Measurements from ENCODE around the gene NOVA1.
A peak's percentile ranks its signal among the peaks of the same experiment; 100 is the strongest.
"Not testable (repeated sequence)": the region's sequence is repeated elsewhere in the genome, so short reads cannot be mapped to it uniquely, and the experiment has no call there.

Gene NOVA1, protein sequence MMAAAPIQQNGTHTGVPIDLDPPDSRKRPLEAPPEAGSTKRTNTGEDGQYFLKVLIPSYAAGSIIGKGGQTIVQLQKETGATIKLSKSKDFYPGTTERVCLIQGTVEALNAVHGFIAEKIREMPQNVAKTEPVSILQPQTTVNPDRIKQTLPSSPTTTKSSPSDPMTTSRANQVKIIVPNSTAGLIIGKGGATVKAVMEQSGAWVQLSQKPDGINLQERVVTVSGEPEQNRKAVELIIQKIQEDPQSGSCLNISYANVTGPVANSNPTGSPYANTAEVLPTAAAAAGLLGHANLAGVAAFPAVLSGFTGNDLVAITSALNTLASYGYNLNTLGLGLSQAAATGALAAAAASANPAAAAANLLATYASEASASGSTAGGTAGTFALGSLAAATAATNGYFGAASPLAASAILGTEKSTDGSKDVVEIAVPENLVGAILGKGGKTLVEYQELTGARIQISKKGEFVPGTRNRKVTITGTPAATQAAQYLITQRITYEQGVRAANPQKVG

DNA sequence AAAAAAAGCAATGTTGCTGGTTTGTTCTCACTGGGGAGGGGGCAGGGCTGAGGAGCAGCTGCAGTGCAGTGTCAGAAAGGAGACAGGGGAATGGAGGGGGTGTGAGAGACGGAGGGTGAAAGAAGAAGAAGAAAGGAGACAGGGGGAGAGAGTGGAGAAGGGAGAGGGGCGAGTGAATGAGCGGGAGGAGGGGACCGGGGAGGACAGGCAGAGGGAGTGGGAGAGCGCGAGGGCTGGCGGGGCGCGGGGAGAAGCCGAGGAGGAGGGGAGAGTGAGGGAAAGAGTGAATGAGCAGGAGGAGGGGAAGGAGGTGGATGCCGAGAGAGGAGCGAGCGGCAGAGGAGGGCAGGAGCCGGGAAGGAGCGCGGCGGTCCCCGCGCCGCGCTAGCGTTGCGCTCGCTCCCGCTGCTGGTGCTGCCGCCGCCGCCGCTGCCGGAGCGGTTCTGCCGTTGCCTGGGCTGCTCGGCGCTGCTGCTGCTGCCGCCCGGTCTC, at the start of gene NOVA1:
Gene NOVA1 (minus strand): TSS at position 445 of the 492 bp plus-strand sequence. CDS start 597 bp downstream, outside the sequence.
- DNase-seq, result peak in 1 of 3 experiments; percentile 92

DNA sequence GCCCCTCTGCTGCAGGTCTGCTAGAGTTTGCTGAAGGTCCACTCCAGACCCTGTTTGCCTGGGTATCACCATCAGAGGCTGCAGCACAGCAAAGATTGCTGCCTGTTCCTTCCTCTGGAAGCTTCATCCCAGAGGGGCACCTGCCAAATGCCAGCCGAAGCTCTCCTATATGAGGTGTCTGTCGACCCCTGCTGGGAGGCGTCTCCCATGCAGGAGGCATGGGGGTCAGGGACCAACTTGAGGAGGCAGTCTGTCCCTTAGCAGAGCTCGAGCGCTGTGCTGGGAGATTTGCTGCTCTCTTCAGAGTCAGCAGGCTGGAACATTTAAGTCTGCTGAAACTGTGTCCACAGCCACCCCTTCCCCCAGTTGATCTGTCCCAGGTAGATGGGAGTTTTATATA, 47.2 kb upstream of the NOVA1 start:
- DNase-seq, result not testable (repeated sequence)

DNA sequence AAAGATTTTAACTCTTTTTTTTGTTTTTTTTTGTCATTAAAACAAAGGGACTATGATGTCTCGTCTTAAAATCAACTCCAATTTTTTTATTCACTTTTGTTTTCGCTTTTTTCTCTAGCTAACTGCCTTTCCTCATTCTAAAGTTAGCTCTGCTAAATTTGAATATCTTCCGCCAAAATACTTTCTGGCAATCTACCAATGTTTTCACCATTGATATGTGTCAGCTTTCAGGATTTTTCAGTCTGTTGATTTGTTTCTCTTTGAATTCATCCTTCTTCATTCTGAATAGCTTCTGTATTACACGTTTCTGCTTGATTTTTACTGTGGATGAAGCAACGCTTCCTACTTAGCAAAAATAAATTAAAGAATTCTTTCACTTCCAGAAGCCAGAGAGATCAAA, 38.7 kb upstream of the NOVA1 start:
- DNase-seq, result no peak

DNA sequence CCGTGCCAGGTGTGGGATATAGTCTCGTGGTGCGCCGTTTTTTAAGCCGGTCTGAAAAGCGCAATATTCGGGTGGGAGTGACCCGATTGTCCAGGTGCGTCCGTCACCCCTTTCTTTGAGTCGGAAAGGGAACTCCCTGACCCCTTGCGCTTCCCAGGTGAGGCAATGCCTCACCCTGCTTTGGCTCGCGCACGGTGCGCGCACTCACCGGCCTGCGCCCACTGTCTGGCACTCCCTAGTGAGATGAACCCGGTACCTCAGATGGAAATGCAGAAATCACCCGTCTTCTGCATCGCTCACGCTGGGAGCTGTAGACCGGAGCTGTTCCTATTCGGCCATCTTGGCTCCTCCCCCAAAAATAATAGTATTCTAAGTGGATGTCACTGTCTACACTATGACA, 37.1 kb upstream of the NOVA1 start:
- not testable (repeated sequence) for DNase-seq

DNA sequence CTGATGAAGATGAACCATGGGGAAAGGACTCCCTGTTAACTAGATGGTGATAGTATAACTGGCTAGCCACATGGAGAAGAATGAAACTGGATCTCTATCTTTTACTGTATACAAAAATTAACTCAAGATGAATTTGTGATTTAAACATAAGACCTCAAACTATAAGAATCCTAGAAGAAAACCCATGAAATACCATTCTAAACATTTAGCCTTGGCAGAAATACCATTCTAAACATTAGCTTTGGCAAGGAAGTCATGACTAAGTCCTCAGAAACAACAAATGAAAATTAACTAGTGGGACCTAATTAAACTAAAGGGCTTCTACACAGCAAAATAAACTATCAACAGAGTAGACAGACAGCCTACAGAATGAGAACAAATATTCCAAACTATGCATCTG, 28.4 kb upstream of the NOVA1 start:
- no peak for DNase-seq

DNA sequence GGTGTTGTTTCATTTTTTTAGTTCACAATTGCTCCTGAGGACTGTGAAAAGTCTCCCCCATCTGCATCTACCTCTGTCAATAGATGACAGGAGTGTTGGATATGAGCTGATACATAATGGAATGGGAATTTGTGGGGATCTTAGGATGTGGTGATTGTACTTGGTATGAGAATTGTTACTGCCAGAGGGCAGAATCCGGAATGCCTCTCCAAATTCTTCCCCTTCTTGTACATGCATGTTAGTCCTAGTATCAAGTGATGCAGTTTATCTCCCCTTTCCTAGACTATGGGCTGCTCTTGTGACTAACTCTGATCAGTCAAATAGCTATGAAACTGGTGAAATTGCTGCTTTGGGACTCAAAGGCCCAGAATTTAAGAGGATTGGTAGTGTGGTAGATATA, 24.8 kb upstream of the NOVA1 start:
- no peak for DNase-seq

DNA sequence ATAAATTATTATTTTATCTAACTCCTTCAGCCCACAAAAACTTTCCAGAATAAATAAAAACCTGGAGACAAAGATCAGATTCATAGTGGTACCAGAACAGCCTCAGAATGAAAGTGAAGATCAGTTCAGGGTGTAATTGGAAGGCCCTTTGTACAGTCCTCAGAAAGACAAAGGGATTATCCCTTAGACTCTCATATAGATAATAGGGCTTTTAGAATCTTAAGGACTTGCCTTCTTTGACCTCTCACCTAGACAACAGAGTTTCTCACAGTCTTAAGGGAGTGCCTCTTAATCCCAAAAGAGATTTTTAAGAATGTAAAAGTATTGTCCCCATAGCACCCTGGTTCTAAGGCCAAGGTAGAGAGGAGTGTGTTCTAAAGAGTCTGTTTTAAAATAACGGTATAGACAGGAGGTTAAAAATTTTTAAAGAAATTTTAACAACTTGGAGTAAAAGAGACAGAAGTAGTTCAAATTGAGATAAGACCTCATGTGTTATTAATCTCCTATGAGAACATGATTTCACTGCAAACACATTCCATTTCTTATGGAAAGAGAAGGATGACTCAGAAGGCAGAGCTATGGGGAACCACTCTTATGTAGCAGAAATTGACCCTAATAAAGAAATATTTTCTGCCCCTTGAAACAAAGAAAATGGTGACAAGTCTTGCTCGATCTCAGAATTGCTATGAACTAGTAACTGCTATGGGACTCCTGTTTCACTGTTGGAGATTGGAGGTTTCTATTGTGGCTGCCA, 24.2 kb upstream of the NOVA1 start:
- no peak for DNase-seq

DNA sequence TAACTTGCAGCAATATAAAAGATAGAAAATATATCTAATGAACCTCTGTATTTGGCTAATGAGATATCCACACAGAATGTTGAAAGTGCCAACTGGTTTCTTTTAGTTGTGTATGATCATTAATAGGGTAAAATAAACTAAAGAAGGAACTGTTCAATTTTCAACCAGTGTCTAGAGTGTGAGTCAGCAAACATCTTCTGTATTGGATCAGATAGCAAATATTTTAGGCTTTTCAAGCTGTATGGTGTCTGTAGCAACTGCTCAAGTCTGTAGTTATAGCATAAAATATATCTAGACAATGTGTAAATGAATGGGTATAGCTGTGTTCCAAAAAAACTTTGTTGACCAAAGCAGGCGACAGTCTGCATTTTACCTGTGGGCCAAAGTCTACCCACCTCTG, 23.5 kb upstream of the NOVA1 start:
- DNase-seq, result no peak

DNA sequence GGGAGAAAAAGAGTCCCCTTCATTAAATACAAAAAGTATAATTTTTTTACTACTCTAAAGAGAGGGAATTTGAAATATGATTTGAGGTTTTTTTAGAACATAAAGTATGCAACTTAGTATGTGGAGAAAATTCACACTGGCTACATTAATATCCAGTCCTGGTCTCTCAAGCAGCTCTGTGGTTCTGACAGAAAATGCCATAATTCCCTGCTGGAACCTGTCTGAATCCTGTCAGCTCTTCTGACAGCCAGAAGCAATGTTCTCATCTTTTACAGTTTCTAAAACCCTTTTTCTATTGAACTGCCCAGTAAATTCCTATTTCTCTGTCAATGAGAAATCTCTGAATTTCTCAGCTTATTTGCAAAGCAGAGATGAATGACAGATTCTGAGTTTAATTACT, 13.4 kb upstream of the NOVA1 start:
- DNase-seq, result no peak

DNA sequence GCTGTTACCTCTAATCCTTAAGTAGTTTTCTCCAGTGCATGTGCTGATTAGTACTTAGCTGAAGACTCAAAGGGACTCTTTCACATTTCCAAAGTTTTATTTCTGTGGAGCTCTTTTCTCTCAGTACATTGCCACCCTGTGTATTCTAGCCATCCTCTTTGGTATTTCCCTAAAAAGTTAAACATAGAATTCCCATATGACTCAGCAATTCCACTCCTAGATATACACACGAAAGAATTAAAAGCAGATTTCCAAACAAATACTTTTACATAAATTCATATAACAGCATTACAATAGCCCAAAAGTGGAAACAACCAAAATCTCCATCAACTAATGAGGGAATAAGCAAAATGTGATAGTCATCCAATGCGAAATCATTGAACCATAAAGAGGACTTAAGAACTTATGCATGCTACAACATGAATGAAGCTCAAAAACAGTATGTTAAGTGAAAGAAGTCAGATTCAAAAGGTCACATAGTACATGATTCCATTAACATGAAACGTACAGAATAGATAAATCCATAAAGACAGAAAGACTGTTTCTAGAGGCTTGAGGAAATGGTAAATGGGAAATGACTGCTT, 9.0 kb upstream of the NOVA1 start:
- DNase-seq, result no peak

DNA sequence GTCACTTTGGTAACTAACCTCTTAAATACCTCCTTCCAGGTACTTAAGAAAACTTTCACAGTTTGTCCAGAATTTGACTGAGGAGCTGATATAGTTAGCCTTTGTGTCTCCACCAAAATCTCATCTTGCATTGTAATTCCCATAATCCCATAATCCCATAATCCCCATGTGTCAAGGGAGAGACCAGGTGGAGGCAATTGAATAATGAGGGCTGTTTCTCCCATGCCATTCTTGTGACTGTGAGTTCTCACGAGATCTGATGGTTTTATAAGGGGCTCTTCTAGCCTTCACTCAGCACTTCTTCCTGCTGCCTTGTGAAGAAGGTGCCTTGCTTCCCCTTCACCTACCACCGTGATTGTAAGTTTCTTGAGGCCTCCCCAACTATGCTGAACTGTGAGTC, 7.8 kb upstream of the NOVA1 start:
- no peak for DNase-seq

DNA sequence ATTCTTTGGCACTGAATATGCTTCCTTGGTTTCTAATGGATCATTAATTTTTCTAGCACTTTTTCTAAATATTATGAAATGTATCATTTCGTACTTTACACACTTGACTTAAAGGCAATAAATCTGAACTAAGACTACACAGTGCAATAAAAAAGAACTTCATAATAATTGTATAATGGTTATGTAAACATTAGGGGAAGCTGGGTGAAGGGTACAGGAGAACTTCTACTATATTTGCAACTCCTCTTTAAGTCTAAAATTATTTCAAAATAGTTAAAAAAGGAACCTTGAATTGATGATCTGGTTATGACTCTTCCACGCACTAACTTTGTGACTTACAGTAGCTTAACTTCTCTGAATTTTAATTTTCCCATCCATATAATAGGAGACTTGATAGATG, 5.1 kb upstream of the NOVA1 start:
- DNase-seq, result no peak

DNA sequence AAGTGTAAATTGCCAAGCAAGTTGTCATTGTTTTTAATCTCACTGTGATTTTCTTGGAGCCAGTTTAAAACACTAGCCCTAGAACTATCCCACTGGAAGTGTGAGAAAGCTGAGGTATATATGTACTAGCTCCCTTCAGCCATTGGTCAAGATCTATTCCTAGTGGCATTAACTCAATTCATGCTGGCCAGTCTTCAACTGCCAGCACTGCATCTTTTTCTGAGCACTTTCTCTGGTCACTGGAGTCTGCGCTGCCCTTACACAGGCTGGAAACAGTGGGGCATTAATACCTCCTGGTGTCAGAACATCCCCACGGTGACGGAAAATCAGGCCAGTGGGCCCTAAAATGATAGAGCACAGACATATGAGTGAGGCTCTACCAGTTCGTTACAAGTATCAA, 4.0 kb upstream of the NOVA1 start:
- no peak for DNase-seq

DNA sequence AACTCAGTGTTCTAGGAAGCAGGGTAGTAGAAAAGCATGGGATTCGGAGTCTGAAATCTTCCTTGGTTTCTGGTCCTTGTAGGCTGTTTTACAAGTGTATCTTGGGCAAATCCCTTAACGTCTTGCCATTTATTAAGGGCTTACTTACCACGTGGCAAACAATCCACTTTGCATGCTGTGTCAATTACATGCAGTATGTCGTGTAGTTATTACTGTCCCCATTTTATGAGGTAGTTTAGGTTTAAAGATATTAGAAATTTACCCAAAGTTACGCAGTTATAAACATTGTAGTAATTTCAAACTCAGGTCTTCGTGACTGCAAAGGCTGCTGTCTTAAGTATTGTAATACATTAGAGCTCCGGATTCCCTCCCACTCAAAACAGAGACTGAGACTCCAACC, 1.5 kb upstream of the NOVA1 start:
- no peak for DNase-seq

DNA sequence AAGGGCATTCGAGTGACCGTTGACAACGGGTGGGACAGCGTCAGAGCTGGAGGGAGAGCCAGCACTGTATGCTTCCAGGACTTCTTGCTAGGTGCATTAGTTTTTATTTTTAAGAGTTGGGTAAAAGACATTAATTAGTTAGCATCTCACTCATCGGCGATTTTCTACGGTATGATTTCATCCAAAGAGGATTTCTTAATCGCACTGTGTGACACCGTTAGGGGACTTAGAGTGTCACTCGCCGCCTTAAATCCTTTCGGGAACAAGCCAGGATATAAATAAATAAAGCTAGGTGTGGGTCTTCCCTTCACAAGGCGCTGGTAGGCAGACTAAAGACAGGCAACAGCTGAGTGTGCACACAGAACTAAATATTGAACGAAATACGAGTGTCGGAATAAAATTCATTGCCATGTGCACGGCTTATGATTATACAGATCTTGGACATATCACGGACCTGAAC, 869 bp upstream of the NOVA1 start:
- DNase-seq, result no peak

DNA sequence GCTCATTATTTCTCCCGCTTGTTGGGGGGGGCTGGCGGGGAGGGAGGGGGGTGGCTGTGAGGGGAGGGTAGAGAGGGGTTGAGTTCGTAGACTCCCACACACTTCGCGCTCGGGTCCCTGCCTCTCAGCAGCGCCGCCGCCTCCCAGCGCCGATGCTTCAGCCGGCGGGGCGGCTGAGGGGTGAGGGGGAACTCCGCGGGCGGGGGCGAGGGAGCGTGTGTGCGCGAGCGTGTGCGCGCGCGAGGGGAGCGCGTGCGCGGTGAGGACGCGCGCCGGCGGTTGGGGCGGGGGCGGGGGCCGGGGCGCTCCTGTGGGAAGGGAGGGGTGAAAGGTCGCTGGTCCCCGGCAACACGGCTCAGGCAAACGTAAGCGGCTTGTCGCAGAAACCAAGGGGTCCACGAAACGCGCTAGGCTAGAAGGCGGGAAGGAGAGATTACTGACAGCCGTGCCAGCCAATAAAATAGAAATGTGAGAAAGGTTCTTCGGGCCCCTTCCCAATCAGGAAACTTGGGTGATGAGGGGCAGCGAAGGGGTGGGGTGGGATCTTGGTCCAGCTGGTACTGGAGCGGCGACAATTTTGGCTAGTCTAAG, 343 bp upstream of the NOVA1 start:
- DNase-seq, result peak; percentile 93 to 99 (median 99)

DNA sequence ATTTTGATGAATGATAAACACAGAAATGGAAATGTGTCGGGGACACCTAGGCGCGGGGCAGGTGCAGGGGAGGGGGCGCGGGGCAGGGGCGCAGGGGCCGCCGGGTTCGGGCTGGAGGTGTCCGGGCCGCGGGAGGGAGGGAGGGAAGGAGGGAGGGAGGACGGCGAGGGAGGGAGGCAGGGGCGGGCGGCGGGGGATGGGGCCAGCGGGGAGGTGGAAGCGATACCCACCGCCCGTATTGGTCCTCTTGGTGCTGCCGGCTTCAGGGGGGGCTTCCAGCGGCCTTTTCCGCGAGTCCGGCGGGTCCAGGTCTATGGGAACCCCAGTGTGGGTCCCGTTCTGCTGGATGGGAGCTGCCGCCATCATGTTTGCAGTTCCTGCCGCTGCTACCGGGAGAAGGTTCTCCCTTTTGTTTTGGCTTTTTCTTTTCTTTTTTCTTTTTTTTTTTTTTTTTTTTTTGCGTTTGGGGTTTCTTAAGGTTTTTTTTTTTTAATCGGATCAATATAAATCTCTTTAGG, 703 bp downstream of the NOVA1 start:
- peak; percentile 31 to 81 (median 56) for DNase-seq

DNA sequence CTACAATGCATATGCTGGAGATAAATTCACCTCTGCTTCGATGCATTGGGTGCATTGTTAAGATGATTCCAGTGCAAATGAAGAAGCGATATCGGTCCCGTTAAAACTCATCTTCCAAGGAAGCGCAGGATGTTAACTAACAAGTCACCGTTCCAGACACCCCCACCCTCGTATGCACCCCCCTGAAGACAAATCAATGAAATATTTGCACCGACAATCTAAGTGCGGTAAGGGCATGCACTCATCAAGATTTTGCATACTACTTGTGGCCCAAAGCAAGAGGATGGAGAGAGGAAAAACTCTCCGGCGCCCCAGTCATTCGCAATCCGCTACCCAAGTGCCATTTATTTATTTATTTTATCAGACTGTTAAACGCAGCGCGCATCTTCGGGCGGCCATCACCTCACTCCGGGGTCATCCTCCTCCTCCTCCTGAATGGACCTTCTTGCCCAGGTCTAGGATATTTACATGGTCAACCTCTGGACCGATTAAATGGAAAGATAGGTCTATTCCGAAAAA, 1.2 kb downstream of the NOVA1 start:
- peak; percentile 45 to 73 (median 56) for DNase-seq

DNA sequence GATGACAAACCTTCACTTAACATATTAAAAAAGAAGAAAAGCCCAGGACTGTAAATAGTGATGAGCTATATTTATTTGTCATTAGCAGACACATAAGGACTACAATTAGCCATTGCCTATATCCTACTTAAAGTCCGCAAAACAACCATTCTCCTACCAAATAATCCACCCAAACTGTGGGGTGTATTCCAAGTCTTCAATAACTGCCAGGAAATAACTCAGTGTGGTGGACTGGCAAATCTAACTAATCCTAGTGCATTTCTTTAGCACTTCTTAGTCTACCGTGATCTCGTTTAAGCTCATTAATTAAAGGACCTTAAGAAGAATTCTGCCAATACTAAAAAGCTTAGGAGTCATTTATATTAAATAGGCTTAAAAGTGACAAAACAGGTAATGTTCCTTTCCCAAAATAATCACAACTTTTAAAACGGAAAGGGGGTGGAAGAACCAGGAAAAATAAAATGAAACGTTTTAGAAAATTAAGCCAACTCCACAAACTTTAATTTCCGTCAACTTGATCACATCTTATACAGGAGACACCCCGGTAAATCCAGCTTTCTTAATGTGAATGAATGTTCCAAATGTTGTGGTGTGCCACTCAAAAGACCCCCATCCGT, 1.8 kb downstream of the NOVA1 start:
- DNase-seq, result peak in 1 of 3 experiments; percentile 49

DNA sequence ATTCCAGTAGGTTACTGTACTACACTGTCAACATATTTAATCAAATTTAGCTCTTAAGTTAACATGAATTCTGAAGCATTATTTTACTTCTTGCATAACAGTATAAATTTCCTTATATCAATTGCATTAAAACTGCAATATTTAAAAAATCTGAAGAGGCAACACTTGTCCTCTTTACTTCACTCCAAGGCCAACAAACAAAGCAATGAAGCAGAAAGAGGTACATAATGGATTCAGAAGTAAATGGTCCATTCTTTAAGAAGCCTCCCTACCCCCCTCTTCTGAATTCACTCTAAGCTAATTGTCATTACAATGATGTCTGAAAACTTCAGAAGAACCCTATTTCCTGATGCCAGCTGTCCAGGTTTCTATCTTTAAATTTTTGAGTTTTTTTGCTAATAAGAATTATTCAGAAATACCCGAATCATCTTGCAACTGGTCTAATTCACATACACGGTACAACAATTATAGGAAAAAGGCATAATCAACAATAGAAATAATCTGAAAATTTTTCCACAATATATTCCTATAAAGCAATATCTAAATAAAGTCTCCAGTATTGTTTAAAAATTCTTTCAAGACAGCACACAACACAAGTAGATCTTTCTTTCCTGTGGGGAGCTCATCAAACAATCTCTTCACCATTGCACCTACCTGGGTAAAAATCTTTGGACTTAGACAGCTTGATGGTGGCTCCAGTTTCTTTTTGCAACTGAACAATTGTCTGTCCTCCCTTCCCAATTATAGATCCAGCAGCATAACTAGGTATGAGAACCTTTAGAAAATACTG, 2.9 kb downstream of the NOVA1 start:
- DNase-seq, result peak in 1 of 3 experiments; percentile 79

DNA sequence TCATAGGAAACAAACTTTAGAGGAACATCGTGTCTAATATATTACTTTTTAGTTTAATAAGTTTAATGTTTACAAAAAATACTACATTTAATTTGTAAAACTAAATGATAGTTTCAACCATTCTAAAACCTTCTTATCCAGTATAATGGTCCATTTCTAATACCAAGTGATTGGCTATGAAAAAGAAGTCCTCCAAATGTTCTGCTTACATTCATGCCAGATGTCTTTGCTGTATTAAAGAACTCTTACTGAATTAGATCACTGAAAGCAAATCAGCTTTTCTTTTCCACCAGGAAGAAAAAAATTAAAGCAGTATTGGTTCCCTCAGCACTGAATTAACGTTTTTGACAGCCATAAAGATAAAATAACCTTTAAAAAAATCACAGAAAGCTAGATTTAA, 3.7 kb downstream of the NOVA1 start:
- peak in 1 of 3 experiments; percentile 23 for DNase-seq
